PC-3 (cell line): ENCODE results near the gene VSTM2B. TPM values are rescaled to one million over a fixed set of nuclear protein-coding genes. Genes with fewer than 3 reads are reported as not detected.

ENCODE experiments used
- ATAC-seq: fragments of 200-7000 bp; cut with Tn5 transposase; 2 replicates; pipeline ENCODE4 v1.9.1; 2020; ENCODE audit warnings: mild to moderate bottlenecking, moderate library complexity
- BruUV-seq: library from RNA; stranded (reverse); fragments of 400-500 nt; replicated peaks from 2 replicates; lab custom pipeline; 2021; lab: Mats Ljungman, UMichigan
- CTCF ChIA-PET: fragments of 300-600 bp; sonication (Branson Sonifier 250); formaldehyde crosslinking; loops from one replicate; lab custom pipeline; 2022; ENCODE audit warnings: antibody characterized with exemption; lab: Charles Lee
- POLR2A ChIA-PET: fragments of 300-600 bp; sonication (Branson Sonifier 250); formaldehyde crosslinking; loops from one replicate; lab custom pipeline; 2022; ENCODE audit warnings: antibody characterized with exemption; ENCODE audit not compliant: unreplicated experiment; lab: Charles Lee
- DNase-seq: peaks from one replicate; pipeline ENCODE4 v3.0.0-alpha.2; 2015
- H2AFZ ChIP-seq: fragments of 300-600 bp; sonication (generic); 2 replicates; pipeline ENCODE4 v1.6.0; 2016; ENCODE audit warnings: antibody characterized with exemption, low read length
- H3F3A ChIP-seq: fragments of 300-600 bp; sonication (generic); one replicate; pipeline ENCODE4 v1.6.0; 2017; ENCODE audit warnings: antibody characterized with exemption, low read length, control low read depth, mild to moderate bottlenecking; ENCODE audit not compliant: unreplicated experiment
- H3K27ac ChIP-seq: fragments of 300-600 bp; sonication (generic); 2 replicates; pipeline ENCODE4 v1.5.1; 2016; ENCODE audit warnings: mild to moderate bottlenecking, low read length
- H3K27me3 ChIP-seq: fragments of 300-600 bp; sonication (generic); 2 replicates; pipeline ENCODE4 v1.6.1; 2016; ENCODE audit warnings: low read length, mixed read lengths
- H3K36me3 ChIP-seq: fragments of 300-600 bp; sonication (generic); 2 replicates; pipeline ENCODE4 v1.6.1; 2016; ENCODE audit warnings: low read depth, mixed run types, low read length, mixed read lengths
- H3K4me1 ChIP-seq: fragments of 300-600 bp; sonication (generic); 2 replicates; pipeline ENCODE4 v1.5.1; 2016; ENCODE audit warnings: low read length; ENCODE audit not compliant: insufficient read depth
- H3K4me2 ChIP-seq: fragments of 300-600 bp; sonication (generic); 2 replicates; pipeline ENCODE4 v1.6.0; 2016; ENCODE audit warnings: low read length
- H3K4me3 ChIP-seq: fragments of 300-600 bp; sonication (generic); 2 replicates; pipeline ENCODE4 v1.5.1; 2016; ENCODE audit warnings: mild to moderate bottlenecking, low read length, mixed read lengths
- H3K79me2 ChIP-seq: fragments of 300-600 bp; sonication (generic); 2 replicates; pipeline ENCODE4 v1.6.1; 2017; ENCODE audit warnings: low read length, mixed read lengths
- H3K9ac ChIP-seq: fragments of 300-600 bp; sonication (generic); 2 replicates; pipeline ENCODE4 v1.6.0; 2016; ENCODE audit warnings: mild to moderate bottlenecking, low read length
- H3K9me2 ChIP-seq: fragments of 300-600 bp; sonication (generic); replicated peaks from 2 replicates; pipeline ENCODE4 v1.6.1; 2016; ENCODE audit warnings: mixed run types, low read length, mixed read lengths
- H3K9me3 ChIP-seq: fragments of 300-600 bp; sonication (generic); 2 replicates; pipeline ENCODE4 v1.6.1; 2016; ENCODE audit warnings: low read length, mixed read lengths
- H4K20me1 ChIP-seq: fragments of 300-600 bp; sonication (generic); 2 replicates; pipeline ENCODE4 v1.6.1; 2016; ENCODE audit warnings: low read length, mixed read lengths
- EZH2 ChIP-seq: fragments of 300-600 bp; sonication (generic); IDR thresholded peaks from one replicate; pipeline ENCODE4 v1.6.1; 2017; ENCODE audit warnings: antibody characterized with exemption, mild to moderate bottlenecking, low read length; ENCODE audit not compliant: unreplicated experiment
- EZH2phosphoT487 ChIP-seq: fragments of 300-600 bp; sonication (generic); IDR thresholded peaks from 2 replicates; pipeline ENCODE4 v1.6.1; 2018; ENCODE audit warnings: mild to moderate bottlenecking, antibody characterized with exemption, low read length, borderline replicate concordance
- intact Hi-C: fragments of 100-400 bp; cut with micrococcal nuclease; formaldehyde crosslinking; loops from 2 replicates; pipeline ENCODE4 v1.9.0; 2023
- total RNA-seq: library from RNA; depleted of rRNA; stranded (reverse); fragments of >200 nt; gene quantifications from 2 replicates; pipeline ENCODE4 v1.2.3, GENCODE V29; 2014
- TF ChIP-seq, protein P1 (sequence below): fragments of 300-600 bp; sonication (generic); conservative IDR thresholded peaks from 2 replicates; pipeline ENCODE4 v1.5.1; 2017; ENCODE audit warnings: antibody characterized with exemption, low read depth, mild to moderate bottlenecking, low read length

Gene VSTM2B
- total RNA-seq, 1 experiment from 2014 or later: not detected

DNA sequence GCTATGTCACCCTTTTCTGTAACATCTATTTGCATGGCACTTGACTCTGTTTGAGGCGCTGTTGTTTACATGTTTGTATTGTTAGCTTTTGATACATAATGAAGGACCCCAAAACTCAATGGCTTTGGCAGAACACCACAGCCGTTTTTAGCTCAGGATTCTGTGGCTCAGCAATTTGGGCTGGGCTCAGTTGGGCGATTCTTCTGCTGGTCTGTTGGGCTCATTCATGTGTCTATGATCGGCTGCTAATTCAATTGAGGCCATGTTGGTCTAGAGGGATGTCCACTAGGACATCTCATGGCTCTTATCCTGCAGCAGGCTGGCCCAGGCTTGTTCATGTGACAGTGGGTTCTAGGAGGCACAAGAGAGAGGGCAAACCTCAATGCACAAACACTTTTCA, 33.9 kb downstream of the VSTM2B start:
- Histone ChIP-seq H4K20me1 (no peaks in the 10 kb centered on the region), H2AFZ (no peak overlapping the region), H3K9me2 (no peaks in the 10 kb centered on the region), H3K36me3 (no peaks in the 10 kb centered on the region), H3K9me3 (no peaks in the 10 kb centered on the region), H3F3A (no peaks in the 10 kb centered on the region), H3K27ac (no peak overlapping the region), H3K4me3 (no peak overlapping the region), H3K79me2 (no peaks in the 10 kb centered on the region), H3K27me3 (peaks cover 12% of the 10 kb centered on the region), H3K9ac (no peak overlapping the region), H3K4me1 (no peaks in the 10 kb centered on the region), H3K4me2 (no peak overlapping the region)
- TF ChIP-seq EZH2phosphoT487 (no peak), EZH2 (no peak)
- TF ChIP-seq, protein P1, sequence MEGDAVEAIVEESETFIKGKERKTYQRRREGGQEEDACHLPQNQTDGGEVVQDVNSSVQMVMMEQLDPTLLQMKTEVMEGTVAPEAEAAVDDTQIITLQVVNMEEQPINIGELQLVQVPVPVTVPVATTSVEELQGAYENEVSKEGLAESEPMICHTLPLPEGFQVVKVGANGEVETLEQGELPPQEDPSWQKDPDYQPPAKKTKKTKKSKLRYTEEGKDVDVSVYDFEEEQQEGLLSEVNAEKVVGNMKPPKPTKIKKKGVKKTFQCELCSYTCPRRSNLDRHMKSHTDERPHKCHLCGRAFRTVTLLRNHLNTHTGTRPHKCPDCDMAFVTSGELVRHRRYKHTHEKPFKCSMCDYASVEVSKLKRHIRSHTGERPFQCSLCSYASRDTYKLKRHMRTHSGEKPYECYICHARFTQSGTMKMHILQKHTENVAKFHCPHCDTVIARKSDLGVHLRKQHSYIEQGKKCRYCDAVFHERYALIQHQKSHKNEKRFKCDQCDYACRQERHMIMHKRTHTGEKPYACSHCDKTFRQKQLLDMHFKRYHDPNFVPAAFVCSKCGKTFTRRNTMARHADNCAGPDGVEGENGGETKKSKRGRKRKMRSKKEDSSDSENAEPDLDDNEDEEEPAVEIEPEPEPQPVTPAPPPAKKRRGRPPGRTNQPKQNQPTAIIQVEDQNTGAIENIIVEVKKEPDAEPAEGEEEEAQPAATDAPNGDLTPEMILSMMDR: no peak
- CTCF ChIA-PET: no interaction called here
- DNase-seq: no peak
- intact Hi-C loops: no loop called here
- POLR2A ChIA-PET: no interaction called here
- no TSS peak for BruUV-seq
- ATAC-seq: no peak

GRCh38 chr19:29560313-29561075, 34.7 kb downstream of the VSTM2B start:
- H3K79me2 ChIP-seq: no peaks in the 10 kb centered on the region

More at GRCh38 chr19:29560313-29561075, 34.7 kb downstream of the VSTM2B start:
- Histone ChIP-seq H3K4me1 (no peaks in the 10 kb centered on the region), H4K20me1 (no peaks in the 10 kb centered on the region), H3K4me3 (no peak overlapping the region), H3K27ac (no peak overlapping the region), H3K27me3 (peaks cover 19% of the 10 kb centered on the region), H2AFZ (no peak overlapping the region), H3K4me2 (no peak overlapping the region), H3K9me3 (no peaks in the 10 kb centered on the region), H3K9me2 (no peaks in the 10 kb centered on the region), H3K36me3 (no peaks in the 10 kb centered on the region), H3K9ac (no peak overlapping the region), H3F3A (no peaks in the 10 kb centered on the region)
- intact Hi-C loops: no loop called here
- DNase-seq (no peak), ATAC-seq (no peak)
- TF ChIP-seq, protein P1: no peak
- TF ChIP-seq EZH2: no peak
- no peak for TF ChIP-seq EZH2phosphoT487
- POLR2A ChIA-PET: no interaction called here
- CTCF ChIA-PET: no interaction called here
- BruUV-seq: no TSS peak
